Measurements from ENCODE around the gene IFIT1.

DNA sequence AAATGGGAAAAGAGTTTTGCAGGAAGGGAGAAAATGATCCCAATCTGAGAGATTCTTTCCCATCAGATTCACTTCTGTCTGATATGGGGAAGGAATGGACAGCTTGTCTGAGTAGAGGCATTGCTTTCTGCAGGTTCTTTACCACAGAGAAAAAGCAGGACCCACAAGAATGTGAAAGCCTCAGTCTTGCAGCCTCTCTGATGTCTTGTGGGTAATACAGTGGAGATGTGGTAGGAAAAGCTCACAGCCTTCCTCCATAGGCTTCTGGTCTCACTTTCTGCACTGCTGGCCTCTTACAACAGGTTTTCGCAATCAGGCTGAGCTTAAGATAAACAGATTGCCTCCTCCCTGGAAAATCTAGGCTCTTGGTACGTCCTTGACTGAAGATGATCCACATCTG is 551 bp downstream of the IFIT1 start:
- TF ChIP-seq ZNF600 (tag by site-specific recombination; IDR thresholded peaks at IDR 0.05) = no peak
- no peak for TF ChIP-seq ZFHX2 (tag by site-specific recombination; conservative IDR thresholded peaks at IDR 0.05)
- no peak for TF ChIP-seq ZNF747 (tag by site-specific recombination; IDR thresholded peaks at IDR 0.05)
- TF ChIP-seq, protein P1, sequence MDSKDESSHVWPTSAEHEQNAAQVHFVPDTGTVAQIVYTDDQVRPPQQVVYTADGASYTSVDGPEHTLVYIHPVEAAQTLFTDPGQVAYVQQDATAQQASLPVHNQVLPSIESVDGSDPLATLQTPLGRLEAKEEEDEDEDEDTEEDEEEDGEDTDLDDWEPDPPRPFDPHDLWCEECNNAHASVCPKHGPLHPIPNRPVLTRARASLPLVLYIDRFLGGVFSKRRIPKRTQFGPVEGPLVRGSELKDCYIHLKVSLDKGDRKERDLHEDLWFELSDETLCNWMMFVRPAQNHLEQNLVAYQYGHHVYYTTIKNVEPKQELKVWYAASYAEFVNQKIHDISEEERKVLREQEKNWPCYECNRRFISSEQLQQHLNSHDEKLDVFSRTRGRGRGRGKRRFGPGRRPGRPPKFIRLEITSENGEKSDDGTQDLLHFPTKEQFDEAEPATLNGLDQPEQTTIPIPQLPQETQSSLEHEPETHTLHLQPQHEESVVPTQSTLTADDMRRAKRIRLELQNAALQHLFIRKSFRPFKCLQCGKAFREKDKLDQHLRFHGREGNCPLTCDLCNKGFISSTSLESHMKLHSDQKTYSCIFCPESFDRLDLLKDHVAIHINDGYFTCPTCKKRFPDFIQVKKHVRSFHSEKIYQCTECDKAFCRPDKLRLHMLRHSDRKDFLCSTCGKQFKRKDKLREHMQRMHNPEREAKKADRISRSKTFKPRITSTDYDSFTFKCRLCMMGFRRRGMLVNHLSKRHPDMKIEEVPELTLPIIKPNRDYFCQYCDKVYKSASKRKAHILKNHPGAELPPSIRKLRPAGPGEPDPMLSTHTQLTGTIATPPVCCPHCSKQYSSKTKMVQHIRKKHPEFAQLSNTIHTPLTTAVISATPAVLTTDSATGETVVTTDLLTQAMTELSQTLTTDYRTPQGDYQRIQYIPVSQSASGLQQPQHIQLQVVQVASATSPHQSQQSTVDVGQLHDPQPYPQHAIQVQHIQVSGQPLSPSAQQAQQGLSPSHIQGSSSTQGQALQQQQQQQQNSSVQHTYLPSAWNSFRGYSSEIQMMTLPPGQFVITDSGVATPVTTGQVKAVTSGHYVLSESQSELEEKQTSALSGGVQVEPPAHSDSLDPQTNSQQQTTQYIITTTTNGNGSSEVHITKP (tag by site-specific recombination; IDR thresholded peaks at IDR 0.05) = peak; percentile 85
- TF ChIP-seq HOXA7 (CRISPR knock-in tag; IDR thresholded peaks at IDR 0.05; ENCODE audit: borderline replicate concordance) = no peak
- TF ChIP-seq, protein P2, sequence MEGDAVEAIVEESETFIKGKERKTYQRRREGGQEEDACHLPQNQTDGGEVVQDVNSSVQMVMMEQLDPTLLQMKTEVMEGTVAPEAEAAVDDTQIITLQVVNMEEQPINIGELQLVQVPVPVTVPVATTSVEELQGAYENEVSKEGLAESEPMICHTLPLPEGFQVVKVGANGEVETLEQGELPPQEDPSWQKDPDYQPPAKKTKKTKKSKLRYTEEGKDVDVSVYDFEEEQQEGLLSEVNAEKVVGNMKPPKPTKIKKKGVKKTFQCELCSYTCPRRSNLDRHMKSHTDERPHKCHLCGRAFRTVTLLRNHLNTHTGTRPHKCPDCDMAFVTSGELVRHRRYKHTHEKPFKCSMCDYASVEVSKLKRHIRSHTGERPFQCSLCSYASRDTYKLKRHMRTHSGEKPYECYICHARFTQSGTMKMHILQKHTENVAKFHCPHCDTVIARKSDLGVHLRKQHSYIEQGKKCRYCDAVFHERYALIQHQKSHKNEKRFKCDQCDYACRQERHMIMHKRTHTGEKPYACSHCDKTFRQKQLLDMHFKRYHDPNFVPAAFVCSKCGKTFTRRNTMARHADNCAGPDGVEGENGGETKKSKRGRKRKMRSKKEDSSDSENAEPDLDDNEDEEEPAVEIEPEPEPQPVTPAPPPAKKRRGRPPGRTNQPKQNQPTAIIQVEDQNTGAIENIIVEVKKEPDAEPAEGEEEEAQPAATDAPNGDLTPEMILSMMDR (tag by site-specific recombination; IDR thresholded peaks at IDR 0.05) = no peak
- TF ChIP-seq, protein P3, sequence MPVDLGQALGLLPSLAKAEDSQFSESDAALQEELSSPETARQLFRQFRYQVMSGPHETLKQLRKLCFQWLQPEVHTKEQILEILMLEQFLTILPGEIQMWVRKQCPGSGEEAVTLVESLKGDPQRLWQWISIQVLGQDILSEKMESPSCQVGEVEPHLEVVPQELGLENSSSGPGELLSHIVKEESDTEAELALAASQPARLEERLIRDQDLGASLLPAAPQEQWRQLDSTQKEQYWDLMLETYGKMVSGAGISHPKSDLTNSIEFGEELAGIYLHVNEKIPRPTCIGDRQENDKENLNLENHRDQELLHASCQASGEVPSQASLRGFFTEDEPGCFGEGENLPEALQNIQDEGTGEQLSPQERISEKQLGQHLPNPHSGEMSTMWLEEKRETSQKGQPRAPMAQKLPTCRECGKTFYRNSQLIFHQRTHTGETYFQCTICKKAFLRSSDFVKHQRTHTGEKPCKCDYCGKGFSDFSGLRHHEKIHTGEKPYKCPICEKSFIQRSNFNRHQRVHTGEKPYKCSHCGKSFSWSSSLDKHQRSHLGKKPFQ (tag by site-specific recombination; IDR thresholded peaks at IDR 0.05) = no peak

All from HEK293 (cell line).